ENCODE data around the gene COL13A1. TPM values are rescaled to one million over a fixed set of nuclear protein-coding genes. Genes with fewer than 3 reads are reported as not detected.

The COL13A1 gene
- total and polyA plus RNA-seq, 2 experiments from 2014 or later: 5.2 to 8.6 TPM

DNA sequence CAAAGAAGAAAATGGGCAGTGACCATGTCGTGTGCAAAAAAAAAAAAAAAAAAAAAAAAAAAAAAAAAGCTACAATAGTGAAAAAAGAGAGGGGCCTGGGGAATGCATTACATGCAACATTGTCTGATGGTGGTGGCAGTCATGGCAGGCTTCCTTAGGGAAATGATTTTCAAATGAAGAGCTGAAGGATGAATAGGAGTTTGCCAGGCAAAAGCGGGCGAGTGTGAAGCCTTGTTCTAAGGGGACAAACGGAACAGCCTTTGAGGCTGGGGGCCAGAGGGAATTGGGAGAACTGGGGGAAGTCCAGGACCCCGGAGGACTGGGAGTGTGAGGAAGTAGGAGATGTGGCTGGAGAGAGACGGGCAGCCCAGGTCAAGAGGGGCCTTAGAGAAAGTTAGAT is 3.1 kb downstream of the COL13A1 start:
- peaks cover 2% of the 10 kb centered on the region; the same call in 1 of the 2 replicates for H3F3A ChIP-seq (replicated peaks; ENCODE audit: low read depth)
- no peaks in the 10 kb centered on the region for H4K20me1 ChIP-seq (replicated peaks; ENCODE audit: insufficient read depth)
- H3K79me2 ChIP-seq (replicated peaks; ENCODE audit: insufficient read depth): no peaks in the 10 kb centered on the region; the same call in 1 of the 2 replicates
- no peak overlapping the region for H3K4me3 Mint-ChIP-seq
- H3K27me3 Mint-ChIP-seq (ENCODE audit: insufficient read depth, low read depth, poor library complexity): peaks cover 50% of the 10 kb centered on the region
- H2AFZ ChIP-seq: no peak overlapping the region
- H3K36me3 Mint-ChIP-seq (ENCODE audit: low read depth): no peaks in the 10 kb centered on the region
- H3K27me3 ChIP-seq (ENCODE audit: insufficient read depth): peaks cover 35% of the 10 kb centered on the region
- H3K36me3 ChIP-seq (ENCODE audit: insufficient read depth): no peaks in the 10 kb centered on the region
- peaks cover 42% of the 10 kb centered on the region for H3K4me1 Mint-ChIP-seq
- DNase-seq (ENCODE audit: low spot score) (no peak), ATAC-seq (no peak)
- H3K9me2 ChIP-seq (ENCODE audit: insufficient read depth): no peaks in the 10 kb centered on the region
- no peak overlapping the region for H3K27ac Mint-ChIP-seq
- no peaks in the 10 kb centered on the region; the same call in 2 of the 3 replicates for H3K9me3 Mint-ChIP-seq
- TF ChIP-seq JUNB (IDR thresholded peaks at IDR 0.05; ENCODE audit: unreplicated experiment) (no peak), EZH2 (IDR thresholded peaks at IDR 0.05; ENCODE audit: low read depth, unreplicated experiment) (no peak), EZH2phosphoT487 (IDR thresholded peaks at IDR 0.05; ENCODE audit: unreplicated experiment) (no peak)
- TF ChIP-seq, protein P1, sequence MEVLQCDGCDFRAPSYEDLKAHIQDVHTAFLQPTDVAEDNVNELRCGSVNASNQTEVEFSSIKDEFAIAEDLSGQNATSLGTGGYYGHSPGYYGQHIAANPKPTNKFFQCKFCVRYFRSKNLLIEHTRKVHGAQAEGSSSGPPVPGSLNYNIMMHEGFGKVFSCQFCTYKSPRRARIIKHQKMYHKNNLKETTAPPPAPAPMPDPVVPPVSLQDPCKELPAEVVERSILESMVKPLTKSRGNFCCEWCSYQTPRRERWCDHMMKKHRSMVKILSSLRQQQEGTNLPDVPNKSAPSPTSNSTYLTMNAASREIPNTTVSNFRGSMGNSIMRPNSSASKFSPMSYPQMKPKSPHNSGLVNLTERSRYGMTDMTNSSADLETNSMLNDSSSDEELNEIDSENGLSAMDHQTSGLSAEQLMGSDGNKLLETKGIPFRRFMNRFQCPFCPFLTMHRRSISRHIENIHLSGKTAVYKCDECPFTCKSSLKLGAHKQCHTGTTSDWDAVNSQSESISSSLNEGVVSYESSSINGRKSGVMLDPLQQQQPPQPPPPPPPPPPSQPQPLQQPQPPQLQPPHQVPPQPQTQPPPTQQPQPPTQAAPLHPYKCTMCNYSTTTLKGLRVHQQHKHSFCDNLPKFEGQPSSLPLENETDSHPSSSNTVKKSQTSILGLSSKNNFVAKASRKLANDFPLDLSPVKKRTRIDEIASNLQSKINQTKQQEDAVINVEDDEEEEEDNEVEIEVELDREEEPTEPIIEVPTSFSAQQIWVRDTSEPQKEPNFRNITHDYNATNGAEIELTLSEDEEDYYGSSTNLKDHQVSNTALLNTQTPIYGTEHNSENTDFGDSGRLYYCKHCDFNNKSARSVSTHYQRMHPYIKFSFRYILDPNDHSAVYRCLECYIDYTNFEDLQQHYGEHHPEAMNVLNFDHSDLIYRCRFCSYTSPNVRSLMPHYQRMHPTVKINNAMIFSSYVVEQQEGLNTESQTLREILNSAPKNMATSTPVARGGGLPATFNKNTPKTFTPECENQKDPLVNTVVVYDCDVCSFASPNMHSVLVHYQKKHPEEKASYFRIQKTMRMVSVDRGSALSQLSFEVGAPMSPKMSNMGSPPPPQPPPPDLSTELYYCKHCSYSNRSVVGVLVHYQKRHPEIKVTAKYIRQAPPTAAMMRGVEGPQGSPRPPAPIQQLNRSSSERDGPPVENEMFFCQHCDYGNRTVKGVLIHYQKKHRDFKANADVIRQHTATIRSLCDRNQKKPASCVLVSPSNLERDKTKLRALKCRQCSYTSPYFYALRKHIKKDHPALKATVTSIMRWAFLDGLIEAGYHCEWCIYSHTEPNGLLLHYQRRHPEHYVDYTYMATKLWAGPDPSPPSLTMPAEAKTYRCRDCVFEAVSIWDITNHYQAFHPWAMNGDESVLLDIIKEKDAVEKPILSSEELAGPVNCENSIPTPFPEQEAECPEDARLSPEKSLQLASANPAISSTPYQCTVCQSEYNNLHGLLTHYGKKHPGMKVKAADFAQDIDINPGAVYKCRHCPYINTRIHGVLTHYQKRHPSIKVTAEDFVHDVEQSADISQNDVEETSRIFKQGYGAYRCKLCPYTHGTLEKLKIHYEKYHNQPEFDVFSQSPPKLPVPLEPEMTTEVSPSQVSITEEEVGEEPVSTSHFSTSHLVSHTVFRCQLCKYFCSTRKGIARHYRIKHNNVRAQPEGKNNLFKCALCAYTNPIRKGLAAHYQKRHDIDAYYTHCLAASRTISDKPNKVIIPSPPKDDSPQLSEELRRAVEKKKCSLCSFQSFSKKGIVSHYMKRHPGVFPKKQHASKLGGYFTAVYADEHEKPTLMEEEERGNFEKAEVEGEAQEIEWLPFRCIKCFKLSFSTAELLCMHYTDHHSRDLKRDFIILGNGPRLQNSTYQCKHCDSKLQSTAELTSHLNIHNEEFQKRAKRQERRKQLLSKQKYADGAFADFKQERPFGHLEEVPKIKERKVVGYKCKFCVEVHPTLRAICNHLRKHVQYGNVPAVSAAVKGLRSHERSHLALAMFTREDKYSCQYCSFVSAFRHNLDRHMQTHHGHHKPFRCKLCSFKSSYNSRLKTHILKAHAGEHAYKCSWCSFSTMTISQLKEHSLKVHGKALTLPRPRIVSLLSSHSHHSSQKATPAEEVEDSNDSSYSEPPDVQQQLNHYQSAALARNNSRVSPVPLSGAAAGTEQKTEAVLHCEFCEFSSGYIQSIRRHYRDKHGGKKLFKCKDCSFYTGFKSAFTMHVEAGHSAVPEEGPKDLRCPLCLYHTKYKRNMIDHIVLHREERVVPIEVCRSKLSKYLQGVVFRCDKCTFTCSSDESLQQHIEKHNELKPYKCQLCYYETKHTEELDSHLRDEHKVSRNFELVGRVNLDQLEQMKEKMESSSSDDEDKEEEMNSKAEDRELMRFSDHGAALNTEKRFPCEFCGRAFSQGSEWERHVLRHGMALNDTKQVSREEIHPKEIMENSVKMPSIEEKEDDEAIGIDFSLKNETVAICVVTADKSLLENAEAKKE (CRISPR knock-in tag; IDR thresholded peaks at IDR 0.05): no peak
- H3K4me2 ChIP-seq: no peak overlapping the region
- H3K4me1 ChIP-seq (ENCODE audit: insufficient read depth): peaks cover 36% of the 10 kb centered on the region
- no peak overlapping the region for H3K4me3 ChIP-seq
- H3K27ac ChIP-seq (ENCODE audit: low read depth): no peak overlapping the region

DNA sequence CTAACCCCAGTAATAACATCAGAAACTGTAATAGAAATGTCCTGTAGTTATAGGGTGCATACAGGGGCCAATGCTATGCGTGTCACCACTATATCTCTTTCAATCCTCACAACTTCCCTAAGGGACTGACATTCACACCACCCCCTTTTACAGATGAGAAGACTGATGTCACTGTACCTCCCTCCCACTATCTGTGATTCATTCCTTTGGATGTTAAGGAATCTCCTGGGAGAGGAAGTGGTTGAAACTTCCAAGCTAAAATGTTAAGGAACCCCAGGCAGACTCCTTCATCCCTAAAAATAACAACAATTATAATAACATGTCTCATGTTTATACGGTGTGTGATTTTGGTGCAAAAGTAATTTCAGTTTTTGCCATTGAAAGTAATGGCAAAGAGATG is 5.4 kb downstream of the COL13A1 start:
- Histone ChIP-seq H3K4me2 (no peak overlapping the region), H3K4me1 (ENCODE audit: insufficient read depth) (peaks cover 26% of the 10 kb centered on the region), H3K4me3 (no peak overlapping the region), H3K79me2 (replicated peaks; ENCODE audit: insufficient read depth) (no peaks in the 10 kb centered on the region; the same call in 1 of the 2 replicates), H3K27ac (ENCODE audit: low read depth) (no peak overlapping the region), H3K36me3 (ENCODE audit: insufficient read depth) (no peaks in the 10 kb centered on the region), H3K27me3 (ENCODE audit: insufficient read depth) (peaks cover 32% of the 10 kb centered on the region), H2AFZ (no peak overlapping the region), H3F3A (replicated peaks; ENCODE audit: low read depth) (0 out of 2 replicates have a peak, but pooled peaks cover 2% of the 10 kb centered on the region), H3K9me2 (ENCODE audit: insufficient read depth) (no peaks in the 10 kb centered on the region), H4K20me1 (replicated peaks; ENCODE audit: insufficient read depth) (no peaks in the 10 kb centered on the region)
- Mint-ChIP-seq H3K36me3 (ENCODE audit: low read depth) (no peaks in the 10 kb centered on the region), H3K4me3 (no peak overlapping the region), H3K9me3 (no peaks in the 10 kb centered on the region), H3K27me3 (ENCODE audit: insufficient read depth, low read depth, poor library complexity) (peaks cover 37% of the 10 kb centered on the region), H3K4me1 (peaks cover 45% of the 10 kb centered on the region), H3K27ac (no peak overlapping the region)
- TF ChIP-seq POLR2AphosphoS5 (IDR thresholded peaks at IDR 0.05; ENCODE audit: low read depth): no peak
- TF ChIP-seq, protein P2, sequence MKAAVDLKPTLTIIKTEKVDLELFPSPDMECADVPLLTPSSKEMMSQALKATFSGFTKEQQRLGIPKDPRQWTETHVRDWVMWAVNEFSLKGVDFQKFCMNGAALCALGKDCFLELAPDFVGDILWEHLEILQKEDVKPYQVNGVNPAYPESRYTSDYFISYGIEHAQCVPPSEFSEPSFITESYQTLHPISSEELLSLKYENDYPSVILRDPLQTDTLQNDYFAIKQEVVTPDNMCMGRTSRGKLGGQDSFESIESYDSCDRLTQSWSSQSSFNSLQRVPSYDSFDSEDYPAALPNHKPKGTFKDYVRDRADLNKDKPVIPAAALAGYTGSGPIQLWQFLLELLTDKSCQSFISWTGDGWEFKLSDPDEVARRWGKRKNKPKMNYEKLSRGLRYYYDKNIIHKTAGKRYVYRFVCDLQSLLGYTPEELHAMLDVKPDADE (IDR thresholded peaks at IDR 0.05): no peak
- no peak for DNase-seq (ENCODE audit: low spot score)
- ATAC-seq: no peak
